ENCODE data around the gene OTP.

- TF ChIP-seq, protein P1, sequence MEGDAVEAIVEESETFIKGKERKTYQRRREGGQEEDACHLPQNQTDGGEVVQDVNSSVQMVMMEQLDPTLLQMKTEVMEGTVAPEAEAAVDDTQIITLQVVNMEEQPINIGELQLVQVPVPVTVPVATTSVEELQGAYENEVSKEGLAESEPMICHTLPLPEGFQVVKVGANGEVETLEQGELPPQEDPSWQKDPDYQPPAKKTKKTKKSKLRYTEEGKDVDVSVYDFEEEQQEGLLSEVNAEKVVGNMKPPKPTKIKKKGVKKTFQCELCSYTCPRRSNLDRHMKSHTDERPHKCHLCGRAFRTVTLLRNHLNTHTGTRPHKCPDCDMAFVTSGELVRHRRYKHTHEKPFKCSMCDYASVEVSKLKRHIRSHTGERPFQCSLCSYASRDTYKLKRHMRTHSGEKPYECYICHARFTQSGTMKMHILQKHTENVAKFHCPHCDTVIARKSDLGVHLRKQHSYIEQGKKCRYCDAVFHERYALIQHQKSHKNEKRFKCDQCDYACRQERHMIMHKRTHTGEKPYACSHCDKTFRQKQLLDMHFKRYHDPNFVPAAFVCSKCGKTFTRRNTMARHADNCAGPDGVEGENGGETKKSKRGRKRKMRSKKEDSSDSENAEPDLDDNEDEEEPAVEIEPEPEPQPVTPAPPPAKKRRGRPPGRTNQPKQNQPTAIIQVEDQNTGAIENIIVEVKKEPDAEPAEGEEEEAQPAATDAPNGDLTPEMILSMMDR (IDR thresholded peaks at IDR 0.05): no peak
- no peak for TF ChIP-seq POLR2A (IDR thresholded peaks at IDR 0.05)
Observed at GRCh38 chr5:77607324-77607723, 31.2 kb downstream of the OTP start.
